GM18505 (cell line): ENCODE results near the gene PAGR1.
A peak's percentile ranks its signal among the peaks of the same experiment; 100 is the strongest.
"Not testable (repeated sequence)": the region's sequence is repeated elsewhere in the genome, so short reads cannot be mapped to it uniquely, and the experiment has no call there.

Experiments used
- ATAC-seq: cut with Tn5 transposase; IDR thresholded peaks from one replicate; pipeline ENCODE4 v1.9.1; 2021; ENCODE audit not compliant: unreplicated experiment
- POLR2A ChIP-seq: IDR thresholded peaks from 4 replicates; pipeline ENCODE4 v1.6.1; 2011; ENCODE audit warnings: borderline replicate concordance; ENCODE audit not compliant: insufficient read depth, insufficient read length; ENCODE audit errors: extremely low read depth

PAGR1 gene

GRCh38 chr16:29784901-29785500 is 31.0 kb upstream of the PAGR1 start:
- ATAC-seq: no peak
- no peak for TF ChIP-seq POLR2A

GRCh38 chr16:29787155-29787554 is 28.8 kb upstream of the PAGR1 start:
- not testable (repeated sequence) for ATAC-seq

GRCh38 chr16:29789775-29790182 is 26.2 kb upstream of the PAGR1 start:
- no peak for ATAC-seq
- TF ChIP-seq POLR2A: no peak

GRCh38 chr16:29790183-29790948 is 25.6 kb upstream of the PAGR1 start, which contains the start of gene KIF22:
Gene KIF22, plus strand, starts transcription at chr16:29790751. Its CDS starts 9 bp downstream, at chr16:29790760.
- peak; percentile 80 for TF ChIP-seq POLR2A
- peak; percentile 88 for ATAC-seq

GRCh38 chr16:29790949-29791844 is 24.8 kb upstream of the PAGR1 start:
- TF ChIP-seq POLR2A: no peak
- ATAC-seq: no peak

GRCh38 chr16:29791845-29792807 is 23.8 kb upstream of the PAGR1 start:
- TF ChIP-seq POLR2A: no peak
- no peak for ATAC-seq

DNA sequence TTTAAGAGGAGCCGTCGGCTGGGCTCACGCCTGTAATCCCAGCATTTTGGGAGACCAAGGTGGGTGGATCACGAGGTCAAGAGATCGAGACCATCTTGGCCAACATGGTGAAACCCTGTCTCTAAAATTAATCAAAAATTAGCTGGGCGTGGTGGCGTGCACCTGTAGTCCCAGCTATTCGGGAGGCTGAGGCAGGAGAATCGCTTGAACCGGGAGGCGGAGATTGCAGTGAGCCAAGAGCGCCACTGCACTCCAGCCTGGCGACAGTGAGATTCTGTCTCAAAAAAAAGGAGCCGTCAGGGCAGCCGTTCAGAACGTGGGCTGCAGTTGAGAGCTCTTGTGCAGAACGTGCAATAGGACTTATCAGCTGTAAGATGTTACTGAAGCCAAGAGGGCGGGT is 22.8 kb upstream of the PAGR1 start:
- ATAC-seq: not testable (repeated sequence)

GRCh38 chr16:29794231-29794710 is 21.7 kb upstream of the PAGR1 start:
- no peak for ATAC-seq
- TF ChIP-seq POLR2A: no peak

- no peak for ATAC-seq
These were observed 13.5 kb upstream of the PAGR1 start for GRCh38 chr16:29802416-29802935.

GRCh38 chr16:29804020-29804419 is 11.9 kb upstream of the PAGR1 start:
- no peak for TF ChIP-seq POLR2A
- ATAC-seq: no peak

More at GRCh38 chr16:29802416-29802935, 13.5 kb upstream of the PAGR1 start:
- no peak for TF ChIP-seq POLR2A

DNA sequence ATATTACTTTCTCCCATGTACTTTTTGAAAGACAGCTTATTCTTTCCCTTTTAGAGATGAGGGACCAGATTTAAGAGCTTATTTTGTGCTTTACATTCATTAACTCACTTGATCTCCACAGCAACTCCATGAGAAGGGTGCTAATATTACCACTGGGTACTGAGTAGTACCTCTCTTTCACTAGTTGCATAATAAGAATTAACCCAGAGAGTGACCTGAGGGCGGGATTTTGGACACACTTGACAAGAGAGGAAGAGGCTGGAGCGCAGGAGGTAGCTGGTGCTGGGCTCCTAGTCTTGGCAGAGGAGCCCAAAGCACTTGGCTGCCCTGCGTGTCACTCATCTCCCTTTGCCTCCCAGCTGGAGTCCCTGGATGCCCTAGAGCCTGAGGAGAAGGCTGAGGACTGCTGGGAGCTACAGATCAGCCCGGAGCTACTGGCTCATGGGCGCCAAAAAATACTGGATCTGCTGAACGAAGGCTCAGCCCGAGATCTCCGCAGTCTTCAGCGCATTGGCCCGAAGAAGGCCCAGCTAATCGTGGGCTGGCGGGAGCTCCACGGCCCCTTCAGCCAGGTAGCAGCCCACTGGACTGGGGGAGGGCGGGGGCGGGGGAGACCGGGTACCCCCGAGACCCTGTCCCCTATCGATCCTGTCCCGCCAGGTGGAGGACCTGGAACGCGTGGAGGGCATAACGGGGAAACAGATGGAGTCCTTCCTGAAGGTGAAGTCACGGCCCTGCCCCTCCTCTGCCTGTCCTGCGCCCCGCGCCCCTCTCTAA is 11.3 kb upstream of the PAGR1 start:
- no peak for ATAC-seq

DNA sequence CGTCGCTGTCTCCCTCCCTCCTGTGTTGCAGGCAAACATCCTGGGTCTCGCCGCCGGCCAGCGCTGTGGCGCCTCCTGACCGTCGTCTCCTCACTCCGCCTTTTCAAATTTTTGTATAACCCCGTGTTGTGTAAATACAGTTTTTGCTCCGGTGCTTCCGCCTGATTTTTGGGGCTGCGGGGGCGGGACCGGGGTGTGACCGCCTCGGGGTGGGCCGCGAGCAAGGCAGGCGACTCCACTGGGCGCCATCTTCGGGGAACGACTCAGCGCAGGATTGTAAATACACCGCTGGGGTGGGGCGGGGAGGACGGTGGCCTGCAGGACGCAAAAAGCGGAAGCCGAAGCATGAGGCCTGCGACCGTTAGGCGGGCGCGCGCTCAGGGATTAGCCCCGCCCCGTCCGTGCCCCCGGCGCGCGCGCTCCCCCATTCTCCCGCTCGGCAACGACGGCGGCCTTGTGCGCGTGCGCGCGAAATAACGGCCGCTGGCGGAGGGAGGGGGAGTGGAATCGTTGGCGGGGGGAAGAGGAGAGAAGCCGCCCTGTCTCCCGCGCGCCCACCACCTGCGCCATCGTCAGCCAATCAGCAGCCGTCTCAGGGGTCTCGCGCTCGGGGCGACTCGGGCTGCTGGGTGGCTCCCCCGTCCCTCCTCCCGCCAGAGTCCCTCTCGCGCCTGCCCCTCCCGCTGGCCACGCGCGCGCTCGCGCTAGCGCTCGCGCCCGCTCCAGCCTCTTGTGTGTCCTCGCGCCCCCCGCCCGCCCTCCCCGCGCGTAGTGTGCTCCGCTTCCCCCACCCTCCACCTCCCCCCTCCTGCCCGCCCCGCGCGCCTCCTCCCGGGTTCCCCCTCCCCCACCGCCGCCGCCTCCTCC is 10.5 kb upstream of the PAGR1 start:
- ATAC-seq: peak; percentile 50
- peak; percentile 92 for TF ChIP-seq POLR2A

More for the DNA sequence above, 11.3 kb upstream of the PAGR1 start:
- no peak for TF ChIP-seq POLR2A
